AG09309 (cell line): Measurements from ENCODE around the gene ARHGEF11.

Experiments used
- DNase-seq: peaks from one replicate; pipeline ENCODE4 v3.0.0-alpha.2; 2010; ENCODE audit warnings: low read depth
- H3K4me3 ChIP-seq: 2 replicates; pipeline ENCODE4 v1.5.1; 2011; ENCODE audit warnings: mild to moderate bottlenecking, low read depth, low read length, moderate library complexity; ENCODE audit not compliant: control insufficient read depth
- TF ChIP-seq, protein P1 (sequence below): IDR thresholded peaks from 2 replicates; pipeline ENCODE4 v1.5.1; 2011; ENCODE audit warnings: mild to moderate bottlenecking, low read depth, low read length, inconsistent platforms; ENCODE audit not compliant: insufficient read depth, control insufficient read depth; ENCODE audit errors: missing control alignments

ARHGEF11 gene

DNA sequence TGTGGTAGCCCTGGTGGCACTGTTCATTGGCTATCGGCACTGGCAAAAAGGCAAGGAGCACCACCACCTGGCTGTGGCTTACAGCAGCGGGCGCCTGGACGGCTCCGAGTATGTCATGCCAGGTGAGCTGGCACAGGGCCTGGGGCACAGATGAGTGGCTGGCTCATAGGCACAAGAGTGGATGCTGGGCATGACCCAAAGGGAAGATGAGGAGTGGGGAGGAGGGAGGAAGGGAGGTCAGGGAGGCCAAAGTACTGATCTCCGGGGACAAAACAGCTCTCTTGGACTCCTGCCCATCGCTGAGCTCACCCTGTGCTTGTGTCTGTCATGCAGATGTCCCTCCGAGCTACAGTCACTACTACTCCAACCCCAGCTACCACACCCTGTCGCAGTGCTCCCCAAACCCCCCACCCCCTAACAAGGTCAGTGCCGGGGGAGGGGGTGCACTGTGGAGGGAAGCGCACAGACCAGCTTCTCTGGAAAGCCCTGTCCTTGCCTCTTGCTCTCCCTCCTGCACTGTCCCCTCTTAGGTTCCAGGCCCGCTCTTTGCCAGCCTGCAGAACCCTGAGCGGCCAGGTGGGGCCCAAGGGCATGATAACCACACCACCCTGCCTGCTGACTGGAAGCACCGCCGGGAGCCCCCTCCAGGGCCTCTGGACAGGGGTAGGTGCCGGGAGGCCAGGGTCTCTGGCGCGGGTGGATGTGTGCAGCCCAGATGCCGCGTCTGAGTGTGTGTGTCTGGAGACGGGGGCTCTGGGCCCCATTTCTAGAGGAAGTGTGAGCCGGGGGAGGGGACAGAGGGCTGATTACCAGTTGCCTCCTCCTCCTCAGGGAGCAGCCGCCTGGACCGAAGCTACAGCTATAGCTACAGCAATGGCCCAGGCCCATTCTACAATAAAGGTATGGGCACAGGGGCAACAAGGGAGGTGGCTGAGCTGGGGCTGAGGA lies 132.4 kb downstream of the ARHGEF11 start:
- H3K4me3 ChIP-seq, result no peak overlapping the region
- no peak for DNase-seq
- TF ChIP-seq, protein P1, sequence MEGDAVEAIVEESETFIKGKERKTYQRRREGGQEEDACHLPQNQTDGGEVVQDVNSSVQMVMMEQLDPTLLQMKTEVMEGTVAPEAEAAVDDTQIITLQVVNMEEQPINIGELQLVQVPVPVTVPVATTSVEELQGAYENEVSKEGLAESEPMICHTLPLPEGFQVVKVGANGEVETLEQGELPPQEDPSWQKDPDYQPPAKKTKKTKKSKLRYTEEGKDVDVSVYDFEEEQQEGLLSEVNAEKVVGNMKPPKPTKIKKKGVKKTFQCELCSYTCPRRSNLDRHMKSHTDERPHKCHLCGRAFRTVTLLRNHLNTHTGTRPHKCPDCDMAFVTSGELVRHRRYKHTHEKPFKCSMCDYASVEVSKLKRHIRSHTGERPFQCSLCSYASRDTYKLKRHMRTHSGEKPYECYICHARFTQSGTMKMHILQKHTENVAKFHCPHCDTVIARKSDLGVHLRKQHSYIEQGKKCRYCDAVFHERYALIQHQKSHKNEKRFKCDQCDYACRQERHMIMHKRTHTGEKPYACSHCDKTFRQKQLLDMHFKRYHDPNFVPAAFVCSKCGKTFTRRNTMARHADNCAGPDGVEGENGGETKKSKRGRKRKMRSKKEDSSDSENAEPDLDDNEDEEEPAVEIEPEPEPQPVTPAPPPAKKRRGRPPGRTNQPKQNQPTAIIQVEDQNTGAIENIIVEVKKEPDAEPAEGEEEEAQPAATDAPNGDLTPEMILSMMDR, result no peak

DNA sequence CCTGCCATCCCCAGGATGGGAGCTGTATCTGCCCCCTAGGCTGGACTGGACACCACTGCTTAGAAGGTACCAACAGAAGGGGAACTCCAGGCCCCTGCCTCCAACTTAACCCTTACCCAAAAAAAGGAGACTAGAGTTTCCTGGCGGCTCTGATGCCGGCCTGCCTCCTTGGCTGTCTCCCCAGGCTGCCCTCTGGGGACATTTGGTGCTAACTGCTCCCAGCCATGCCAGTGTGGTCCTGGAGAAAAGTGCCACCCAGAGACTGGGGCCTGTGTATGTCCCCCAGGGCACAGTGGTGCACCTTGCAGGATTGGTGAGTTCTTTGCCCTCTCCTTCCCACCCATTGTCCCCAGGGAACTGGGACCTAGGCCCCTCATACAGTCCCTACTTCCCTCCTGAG lies 133.2 kb downstream of the ARHGEF11 start:
- no peak for DNase-seq
- no peak overlapping the region for H3K4me3 ChIP-seq
- TF ChIP-seq, protein P1, result no peak

DNA sequence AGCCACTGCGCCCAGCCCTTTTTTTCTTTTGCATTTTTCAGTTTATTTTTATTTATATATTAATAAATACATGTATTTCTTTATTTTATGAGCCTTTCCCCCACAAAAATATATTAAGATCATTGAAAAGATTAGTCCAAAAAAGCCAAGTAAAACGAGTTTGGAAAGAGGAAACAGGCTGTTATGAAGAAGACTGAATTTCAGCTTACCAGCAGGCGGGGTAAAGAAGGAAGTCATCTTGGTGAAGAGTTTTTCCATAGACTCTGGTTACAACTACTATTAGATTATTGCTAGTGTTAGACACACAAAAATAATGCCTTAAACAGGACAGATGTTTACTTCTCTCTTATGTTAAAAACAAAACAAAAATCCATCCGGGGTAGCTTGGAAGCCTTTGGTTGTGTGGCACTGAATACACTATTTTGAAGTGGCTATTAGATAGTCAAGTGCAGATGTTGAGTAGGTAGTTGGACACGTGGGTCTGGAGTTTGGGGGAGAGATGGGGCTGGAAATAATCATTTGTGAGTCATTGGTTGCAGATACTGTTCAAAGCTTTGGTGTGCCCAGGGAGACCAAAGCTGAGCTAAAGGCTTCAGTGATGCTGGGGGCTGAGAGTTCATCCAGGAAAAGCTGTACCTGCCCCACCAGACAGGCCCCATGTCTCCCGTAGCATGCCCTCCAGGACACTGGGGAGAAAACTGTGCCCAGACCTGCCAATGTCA lies 133.8 kb downstream of the ARHGEF11 start:
- no peak for DNase-seq
- H3K4me3 ChIP-seq, result no peak overlapping the region
- TF ChIP-seq, protein P1, result no peak

DNA sequence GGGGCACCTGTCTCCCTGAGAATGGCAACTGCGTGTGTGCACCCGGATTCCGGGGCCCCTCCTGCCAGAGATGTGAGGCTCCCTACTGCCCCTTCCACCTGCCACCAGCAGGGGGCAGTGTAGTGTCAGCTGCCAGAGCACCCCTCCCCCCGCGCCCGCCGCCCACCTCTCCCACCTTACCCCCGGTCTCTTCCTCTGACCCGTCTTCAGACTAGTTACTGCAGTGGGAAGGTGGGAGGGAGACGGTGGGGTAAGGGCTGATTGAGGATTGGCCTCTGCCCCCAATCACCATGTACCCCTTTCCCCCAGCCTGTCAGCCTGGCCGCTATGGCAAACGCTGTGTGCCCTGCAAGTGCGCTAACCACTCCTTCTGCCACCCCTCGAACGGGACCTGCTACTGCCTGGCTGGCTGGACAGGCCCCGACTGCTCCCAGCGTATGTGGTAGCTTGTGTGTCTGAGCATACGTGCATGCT lies 135.2 kb downstream of the ARHGEF11 start:
- no peak overlapping the region for H3K4me3 ChIP-seq
- TF ChIP-seq, protein P1, result peak; percentile 76
- DNase-seq, result no peak

DNA sequence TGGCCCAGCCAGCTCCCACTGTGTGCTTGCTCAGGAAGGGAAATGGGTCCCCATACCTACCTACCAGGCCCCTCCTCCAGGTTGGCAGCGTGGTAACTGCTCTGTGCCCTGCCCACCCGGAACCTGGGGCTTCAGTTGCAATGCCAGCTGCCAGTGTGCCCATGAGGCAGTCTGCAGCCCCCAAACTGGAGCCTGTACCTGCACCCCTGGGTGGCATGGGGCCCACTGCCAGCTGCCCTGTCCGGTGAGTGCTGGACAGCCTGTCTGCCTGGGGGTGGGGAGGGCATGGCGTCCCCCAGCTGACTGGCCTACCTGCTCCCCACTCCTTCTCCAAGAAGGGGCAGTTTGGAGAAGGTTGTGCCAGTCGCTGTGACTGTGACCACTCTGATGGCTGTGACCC lies 135.9 kb downstream of the ARHGEF11 start:
- TF ChIP-seq, protein P1, result no peak
- H3K4me3 ChIP-seq, result no peak overlapping the region
- no peak for DNase-seq

DNA sequence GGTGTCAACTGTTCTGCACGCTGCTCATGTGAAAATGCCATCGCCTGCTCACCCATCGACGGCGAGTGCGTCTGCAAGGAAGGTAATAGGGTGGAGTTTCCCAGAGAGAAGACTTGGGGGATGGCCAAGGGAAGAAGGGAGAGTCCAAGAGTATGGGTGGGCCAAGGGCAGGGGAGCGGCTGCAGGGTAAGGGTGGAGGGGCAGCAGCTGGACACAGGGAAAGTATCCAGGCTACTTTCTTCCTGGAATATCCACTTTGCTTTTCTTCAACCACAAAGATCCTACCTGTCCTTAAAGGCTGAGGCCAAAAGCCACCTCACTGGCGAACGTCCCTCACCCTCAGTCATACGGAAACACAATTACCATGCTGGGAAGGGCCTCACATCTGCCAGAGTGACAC lies 136.6 kb downstream of the ARHGEF11 start:
- H3K4me3 ChIP-seq, result no peak overlapping the region
- TF ChIP-seq, protein P1, result no peak
- DNase-seq, result no peak
